Ovary (tissue), 3 donors: Measurements from ENCODE around the gene FOXR2.

Experiments used
- EP300 ChIP-seq: sonication (generic); formaldehyde crosslinking; IDR thresholded peaks from one replicate; pipeline ENCODE4 v1.6.1; 2017; ENCODE audit warnings: antibody characterized with exemption
- POLR2A ChIP-seq: fragments of 450-650 bp; IDR thresholded peaks from one replicate; pipeline ENCODE4 v1.6.1; 2017; ENCODE audit warnings: antibody characterized with exemption, mild to moderate bottlenecking, moderate library complexity
- TF ChIP-seq, protein P1 (sequence below), 3 donors: fragments of 450-650 bp in 2 of 3; fragments of 200-600 bp in 1 of 3; IDR thresholded peaks; one replicate each; pipeline versions ENCODE4 v1.5.1 to v1.8.0; 2016 to 2022; ENCODE audit warnings: antibody characterized with exemption in 3 of 3, mild to moderate bottlenecking in 1 of 3
- donor health status: DM: no; HTN: no; CAD: no.

DNA sequence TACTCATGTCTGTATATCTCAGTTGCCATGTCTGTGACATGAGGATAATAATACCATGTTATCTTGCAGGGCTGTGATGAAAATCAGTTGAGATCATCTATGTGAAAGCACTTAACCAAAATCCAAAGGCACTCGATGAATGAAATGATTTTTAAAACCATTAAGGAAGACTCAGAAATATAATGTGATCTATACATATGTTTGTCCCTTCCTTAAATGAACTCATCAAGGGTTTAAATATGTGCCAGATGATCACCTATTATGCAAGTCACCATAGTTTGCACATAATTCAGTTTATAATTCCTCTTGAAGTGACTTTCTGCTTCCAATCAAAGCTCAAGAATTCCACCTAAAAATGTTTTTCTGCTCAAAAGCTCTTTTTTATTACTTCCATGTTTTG lies at the start of gene FOXR2:
- no peak for TF ChIP-seq POLR2A
- TF ChIP-seq, protein P1, sequence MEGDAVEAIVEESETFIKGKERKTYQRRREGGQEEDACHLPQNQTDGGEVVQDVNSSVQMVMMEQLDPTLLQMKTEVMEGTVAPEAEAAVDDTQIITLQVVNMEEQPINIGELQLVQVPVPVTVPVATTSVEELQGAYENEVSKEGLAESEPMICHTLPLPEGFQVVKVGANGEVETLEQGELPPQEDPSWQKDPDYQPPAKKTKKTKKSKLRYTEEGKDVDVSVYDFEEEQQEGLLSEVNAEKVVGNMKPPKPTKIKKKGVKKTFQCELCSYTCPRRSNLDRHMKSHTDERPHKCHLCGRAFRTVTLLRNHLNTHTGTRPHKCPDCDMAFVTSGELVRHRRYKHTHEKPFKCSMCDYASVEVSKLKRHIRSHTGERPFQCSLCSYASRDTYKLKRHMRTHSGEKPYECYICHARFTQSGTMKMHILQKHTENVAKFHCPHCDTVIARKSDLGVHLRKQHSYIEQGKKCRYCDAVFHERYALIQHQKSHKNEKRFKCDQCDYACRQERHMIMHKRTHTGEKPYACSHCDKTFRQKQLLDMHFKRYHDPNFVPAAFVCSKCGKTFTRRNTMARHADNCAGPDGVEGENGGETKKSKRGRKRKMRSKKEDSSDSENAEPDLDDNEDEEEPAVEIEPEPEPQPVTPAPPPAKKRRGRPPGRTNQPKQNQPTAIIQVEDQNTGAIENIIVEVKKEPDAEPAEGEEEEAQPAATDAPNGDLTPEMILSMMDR (IDR thresholded peaks at IDR 0.05), result no peak
- no peak for TF ChIP-seq EP300
